IMR-90 (cell line): Measurements from ENCODE around the gene BTN3A1. TPM values are rescaled to one million over a fixed set of nuclear protein-coding genes. Genes with fewer than 3 reads are reported as not detected.

Experiments
- ATAC-seq: fragments of 200-7000 bp; cut with Tn5 transposase; 2 replicates; pipeline ENCODE4 v1.9.1; 2020; ENCODE audit warnings: low read depth, mild to moderate bottlenecking, moderate library complexity
- BruUV-seq: library from RNA; stranded (reverse); fragments of 400-500 nt; replicated peaks from 2 replicates; lab custom pipeline; 2021; lab: Mats Ljungman, UMichigan
- CTCF ChIA-PET: fragments of 300-600 bp; formaldehyde crosslinking; extraction: SDS; loops from one replicate; lab custom pipeline; 2021; ENCODE audit warnings: antibody characterized with exemption; lab: Yijun Ruan, JAX
- POLR2A ChIA-PET: fragments of 300-600 bp; sonication (Branson Sonifier 250); formaldehyde crosslinking; loops from one replicate; lab custom pipeline; 2022; ENCODE audit warnings: antibody characterized with exemption; ENCODE audit not compliant: unreplicated experiment; lab: Charles Lee
- DNase-seq: peaks from one replicate; pipeline ENCODE4 v3.0.0; 2013
- H2AFZ ChIP-seq: replicated peaks from 2 replicates; pipeline ENCODE3; 2013; ENCODE audit warnings: low read length, mild to moderate bottlenecking; ENCODE audit not compliant: poor library complexity
- H2AK5ac ChIP-seq: 2 replicates; pipeline ENCODE4 v1.6.1; 2013; ENCODE audit warnings: low read depth, low read length, inconsistent platforms
- H2AK9ac ChIP-seq: replicated peaks from 2 replicates; pipeline ENCODE3; 2013; ENCODE audit warnings: mild to moderate bottlenecking, low read depth, low read length, moderate library complexity; ENCODE audit not compliant: poor library complexity
- H2BK120ac ChIP-seq: 2 replicates; pipeline ENCODE4 v1.6.1; 2013; ENCODE audit warnings: low read depth, low read length, inconsistent platforms
- H2BK15ac ChIP-seq: 3 replicates; pipeline ENCODE4 v1.6.1; 2013; ENCODE audit warnings: low read depth, low read length, inconsistent platforms
- H2BK20ac ChIP-seq: 2 replicates; pipeline ENCODE4 v1.6.1; 2013; ENCODE audit warnings: low read depth, mild to moderate bottlenecking, inconsistent platforms, low read length, moderate library complexity
- H2BK5ac ChIP-seq: 2 replicates; pipeline ENCODE4 v1.6.1; 2013; ENCODE audit warnings: mild to moderate bottlenecking, low read depth, low read length, inconsistent platforms; ENCODE audit not compliant: poor library complexity, severe bottlenecking
- H3K14ac ChIP-seq: replicated peaks from 2 replicates; pipeline ENCODE4 v1.6.1; 2013; ENCODE audit warnings: low read depth, low read length, inconsistent platforms
- H3K18ac ChIP-seq: 2 replicates; pipeline ENCODE4 v1.6.1; 2013; ENCODE audit warnings: low read depth, low read length, control low read depth
- H3K23ac ChIP-seq: 2 replicates; pipeline ENCODE4 v1.6.1; 2013; ENCODE audit warnings: low read depth, low read length, inconsistent platforms
- H3K27ac ChIP-seq: 2 replicates; pipeline ENCODE4 v1.5.1; 2013; ENCODE audit warnings: mild to moderate bottlenecking, control low read depth, low read length; ENCODE audit not compliant: insufficient read depth
- H3K27me3 ChIP-seq: 2 replicates; pipeline ENCODE4 v1.6.1; 2013; ENCODE audit warnings: low read length; ENCODE audit not compliant: control insufficient read depth, insufficient read depth
- H3K36me3 ChIP-seq: 2 replicates; pipeline ENCODE4 v1.6.1; 2013; ENCODE audit warnings: low read length, mixed read lengths; ENCODE audit not compliant: control insufficient read depth, insufficient read depth
- H3K4ac ChIP-seq: 2 replicates; pipeline ENCODE4 v1.6.1; 2013; ENCODE audit warnings: low read depth, low read length, inconsistent platforms
- H3K4me1 ChIP-seq: 2 replicates; pipeline ENCODE4 v1.6.1; 2013; ENCODE audit warnings: low read length, mixed read lengths; ENCODE audit not compliant: control insufficient read depth, insufficient read depth
- H3K4me2 ChIP-seq: 2 replicates; pipeline ENCODE4 v1.6.1; 2013; ENCODE audit warnings: low read depth, mild to moderate bottlenecking, control low read depth, low read length, moderate library complexity
- H3K4me3 ChIP-seq: 2 replicates; pipeline ENCODE4 v1.5.1; 2013; ENCODE audit warnings: low read depth, mild to moderate bottlenecking, control low read depth, low read length, moderate library complexity; ENCODE audit not compliant: insufficient read depth
- H3K56ac ChIP-seq: 2 replicates; pipeline ENCODE4 v1.6.1; 2013; ENCODE audit warnings: low read length, inconsistent platforms; ENCODE audit not compliant: insufficient read depth; ENCODE audit errors: extremely low read depth
- H3K79me1 ChIP-seq, 2 experiments: 2 replicates each; pipeline ENCODE4 v1.6.1; 2013; ENCODE audit warnings: low read length in 2 of 2, inconsistent platforms in 1 of 2, low read depth in 1 of 2
- H3K9ac ChIP-seq: 2 replicates; pipeline ENCODE4 v1.6.1; 2013; ENCODE audit warnings: low read depth, low read length, control low read depth
- H3K9me1 ChIP-seq: 2 replicates; pipeline ENCODE4 v1.6.1; 2013; ENCODE audit warnings: low read length, inconsistent platforms; ENCODE audit not compliant: insufficient read depth
- H3K9me3 ChIP-seq: 2 replicates; pipeline ENCODE4 v1.6.1; 2013; ENCODE audit warnings: low read length; ENCODE audit not compliant: control insufficient read depth, insufficient read depth
- H4K20me1 ChIP-seq: 2 replicates; pipeline ENCODE4 v1.6.1; 2013; ENCODE audit warnings: low read length, inconsistent platforms; ENCODE audit not compliant: insufficient read depth
- H4K5ac ChIP-seq: 2 replicates; pipeline ENCODE4 v1.6.1; 2013; ENCODE audit warnings: mild to moderate bottlenecking, low read depth, low read length, control low read depth
- H4K8ac ChIP-seq, 2 experiments: 2 replicates each; pipeline ENCODE4 v1.6.1; 2013; ENCODE audit warnings: low read depth in 2 of 2, low read length in 2 of 2, control low read depth in 1 of 2, inconsistent platforms in 1 of 2
- H4K91ac ChIP-seq: 2 replicates; pipeline ENCODE4 v1.6.1; 2013; ENCODE audit warnings: low read depth, low read length, inconsistent platforms; ENCODE audit not compliant: insufficient read depth
- BHLHE40 ChIP-seq: fragments of 150-350 bp; IDR thresholded peaks from 2 replicates; pipeline ENCODE4 v1.6.1; 2016; ENCODE audit warnings: mild to moderate bottlenecking, low read depth, low read length
- CEBPB ChIP-seq: IDR thresholded peaks from 2 replicates; pipeline ENCODE4 v1.6.1; 2012; ENCODE audit warnings: low read depth, low read length, improper control_type of control experiment
- CHD1 ChIP-seq: IDR thresholded peaks from 2 replicates; pipeline ENCODE4 v1.6.1; 2012; ENCODE audit warnings: low read depth, low read length, improper control_type of control experiment
- CTCF ChIP-seq: conservative IDR thresholded peaks from 2 replicates; pipeline ENCODE4 v1.5.1; 2012; ENCODE audit warnings: mild to moderate bottlenecking, low read depth, low read length, improper control_type of control experiment
- ELK1 ChIP-seq: fragments of 150-350 bp; IDR thresholded peaks from 2 replicates; pipeline ENCODE4 v1.6.1; 2016; ENCODE audit warnings: low read depth, mild to moderate bottlenecking, low read length, moderate library complexity, borderline replicate concordance
- FOS ChIP-seq: fragments of 150-350 bp; IDR thresholded peaks from 2 replicates; pipeline ENCODE4 v1.6.1; 2016; ENCODE audit warnings: low read depth, low read length
- MAFK ChIP-seq: IDR thresholded peaks from 2 replicates; pipeline ENCODE4 v1.6.1; 2012; ENCODE audit warnings: low read depth, low read length, improper control_type of control experiment
- MAZ ChIP-seq: IDR thresholded peaks from 2 replicates; pipeline ENCODE4 v1.6.1; 2012; ENCODE audit warnings: low read depth, mild to moderate bottlenecking, low read length, improper control_type of control experiment, moderate library complexity, borderline replicate concordance
- MXI1 ChIP-seq: IDR thresholded peaks from 2 replicates; pipeline ENCODE4 v1.6.1; 2012; ENCODE audit warnings: low read depth, mild to moderate bottlenecking, low read length, moderate library complexity, borderline replicate concordance
- NFE2L2 ChIP-seq: fragments of 150-350 bp; IDR thresholded peaks from 2 replicates; pipeline ENCODE4 v1.6.1; 2016; ENCODE audit warnings: low read depth, mild to moderate bottlenecking, low read length
- POLR2A ChIP-seq: IDR thresholded peaks from 2 replicates; pipeline ENCODE4 v1.6.1; 2012; ENCODE audit warnings: mild to moderate bottlenecking, low read depth, low read length
- RAD21 ChIP-seq: IDR thresholded peaks from 2 replicates; pipeline ENCODE4 v1.6.1; 2012; ENCODE audit warnings: low read length, improper control_type of control experiment
- RCOR1 ChIP-seq: IDR thresholded peaks from 2 replicates; pipeline ENCODE4 v1.6.1; 2012; ENCODE audit warnings: mild to moderate bottlenecking, low read length, improper control_type of control experiment; ENCODE audit not compliant: insufficient replicate concordance
- RFX5 ChIP-seq: IDR thresholded peaks from 2 replicates; pipeline ENCODE4 v1.8.0; 2012; ENCODE audit warnings: low read depth, mild to moderate bottlenecking, low read length, moderate library complexity
- SMC3 ChIP-seq: fragments of 150-350 bp; IDR thresholded peaks from 2 replicates; pipeline ENCODE4 v1.6.1; 2016; ENCODE audit warnings: low read depth, mild to moderate bottlenecking, antibody characterized with exemption, low read length, moderate library complexity
- WGBS, 2 experiments: methylation state at CpG; one replicate each; pipeline versions ENCODE4 v1.1.5 to v1.1.7; 2013; ENCODE audit warnings: missing lambda C conversion rate in 2 of 2; ENCODE audit not compliant: insufficient read length in 1 of 2; ENCODE audit errors: extremely low coverage in 2 of 2; 5-methylcytosine and 5-hydroxymethylcytosine counted together
- dilution Hi-C: fragments of 300-500 bp; cut with HindIII; formaldehyde crosslinking; loops from one replicate; pipeline ENCODE4 v1.14.3; 2018; ENCODE audit warnings: low sequenced_read_pairs; ENCODE audit not compliant: unreplicated experiment
- in situ Hi-C: fragments of 300-500 bp; cut with MboI; formaldehyde crosslinking; loops from 3 replicates; pipeline ENCODE4 v1.14.3; 2019; ENCODE audit warnings: low sequenced_read_pairs, inconsistent platforms, mixed read lengths
- intact Hi-C: fragments of 100-400 bp; cut with micrococcal nuclease; formaldehyde crosslinking; loops from 2 replicates; pipeline ENCODE4 v1.10.0; 2022
- polyA plus RNA-seq, 3 experiments: library from polyadenylated mRNA; depleted of rRNA; stranded (reverse); fragments of >200 nt; gene quantifications; 2 replicates each; pipeline ENCODE4 v1.2.3, GENCODE V29; 2012; ENCODE audit warnings: low replicate concordance in 1 of 3
- total RNA-seq: library from RNA; depleted of rRNA; stranded (reverse); fragments of >200 nt; gene quantifications from 2 replicates; pipeline ENCODE4 v1.2.3, GENCODE V29; 2012
- TF ChIP-seq, protein P1 (sequence below): fragments of 150-350 bp; IDR thresholded peaks from 2 replicates; pipeline ENCODE4 v1.6.1; 2017; ENCODE audit warnings: mild to moderate bottlenecking, antibody characterized with exemption, low read length, low read depth

Gene BTN3A1
- total and polyA plus RNA-seq, 2 of the 4 experiments (the other 2 are of a cell fraction): 14.4 to 16.5 TPM

GRCh38 chr6:26382121-26382520 lies 20.0 kb upstream of the BTN3A1 start:
- Histone ChIP-seq H3K4me2 (no peak overlapping the region), H3K9ac (no peak overlapping the region), H2BK15ac (no peak overlapping the region), H2AK5ac (no peak overlapping the region), H3K27ac (no peak overlapping the region), H3K79me1 (peaks cover 0 to 16% of the 10 kb centered on the region in 2 experiments; a peak in 2 of 4 replicates), H3K23ac (no peak overlapping the region), H4K20me1 (no peaks in the 10 kb centered on the region), H3K9me1 (peaks cover 13% of the 10 kb centered on the region), H2BK20ac (no peak overlapping the region), H4K8ac (no peak overlapping the region), H3K27me3 (no peaks in the 10 kb centered on the region), H3K4me1 (peaks cover 2% of the 10 kb centered on the region; the same call in 1 of the 2 replicates), H4K91ac (no peak overlapping the region), H3K4me3 (no peak overlapping the region), H3K9me3 (no peaks in the 10 kb centered on the region), H2BK5ac (no peak overlapping the region), H2AFZ (peak overlapping the region; percentile 23), H3K56ac (no peak overlapping the region), H3K14ac (no peak overlapping the region), H3K36me3 (0 out of 2 replicates have a peak, but pooled peaks cover 2% of the 10 kb centered on the region), H2AK9ac (no peak overlapping the region), H2BK120ac (no peak overlapping the region), H4K5ac (no peak overlapping the region), H3K4ac (no peak overlapping the region), H3K18ac (no peak overlapping the region)
- TF ChIP-seq MAZ (no peak), RAD21 (no peak), NFE2L2 (no peak), CEBPB (no peak), CTCF (no peak), FOS (no peak), SMC3 (no peak), BHLHE40 (no peak), CHD1 (no peak), MXI1 (no peak), MAFK (no peak), RFX5 (no peak), RCOR1 (no peak), POLR2A (no peak), ELK1 (no peak)
- TF ChIP-seq, protein P1, sequence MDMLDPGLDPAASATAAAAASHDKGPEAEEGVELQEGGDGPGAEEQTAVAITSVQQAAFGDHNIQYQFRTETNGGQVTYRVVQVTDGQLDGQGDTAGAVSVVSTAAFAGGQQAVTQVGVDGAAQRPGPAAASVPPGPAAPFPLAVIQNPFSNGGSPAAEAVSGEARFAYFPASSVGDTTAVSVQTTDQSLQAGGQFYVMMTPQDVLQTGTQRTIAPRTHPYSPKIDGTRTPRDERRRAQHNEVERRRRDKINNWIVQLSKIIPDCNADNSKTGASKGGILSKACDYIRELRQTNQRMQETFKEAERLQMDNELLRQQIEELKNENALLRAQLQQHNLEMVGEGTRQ: no peak
- BruUV-seq: no TSS peak
- POLR2A ChIA-PET: no interaction called here
- in situ Hi-C loops: no loop called here
- intact Hi-C loops: no loop called here
- dilution Hi-C loops: no loop called here
- 90% methylated on average over 2 of the region's 6 CpGs; no CpG with 5 or more reads in 1 of the 2 experiments for WGBS, 2 experiments
- CTCF ChIA-PET: no interaction called here
- no peak for DNase-seq
- no peak for ATAC-seq
